ENCODE data around the gene EGFL6. TPM values are rescaled to one million over a fixed set of nuclear protein-coding genes. Genes with fewer than 3 reads are reported as not detected.

Gene EGFL6
- total and polyA plus RNA-seq, 2 of the 4 experiments (the other 2 are of a cell fraction), result not detected

GRCh38 chrX:13654116-13654515 is 84.7 kb downstream of the EGFL6 start (continued):
- TF ChIP-seq MXI1 (IDR thresholded peaks at IDR 0.05; ENCODE audit: borderline replicate concordance, low read depth, low read length), result no peak
- TF ChIP-seq MAFK (IDR thresholded peaks at IDR 0.05; ENCODE audit: low read depth, low read length), result no peak
- no peak for TF ChIP-seq RCOR1 (IDR thresholded peaks at IDR 0.05; ENCODE audit: insufficient replicate concordance, low read length)
- no peak for TF ChIP-seq USF2 (IDR thresholded peaks at IDR 0.05; ENCODE audit: low read depth, low read length)
- TF ChIP-seq FOS (IDR thresholded peaks at IDR 0.05; ENCODE audit: low read depth, low read length), result no peak

GRCh38 chrX:13655674-13656073 is 86.3 kb downstream of the EGFL6 start:
- Histone ChIP-seq H2AK5ac (ENCODE audit: low read depth, low read length) (no peak overlapping the region), H3K56ac (ENCODE audit: extremely low read depth, insufficient read depth, low read length) (no peak overlapping the region), H3K4ac (ENCODE audit: low read depth, low read length) (no peak overlapping the region), H4K20me1 (ENCODE audit: insufficient read depth, low read length) (peaks cover 4% of the 10 kb centered on the region; the same call in 1 of the 2 replicates), H3K14ac (replicated peaks; ENCODE audit: low read depth, low read length) (no peak overlapping the region), H2BK5ac (ENCODE audit: low read depth, low read length, poor library complexity, severe bottlenecking) (no peak overlapping the region), H3K4me1 (ENCODE audit: control insufficient read depth, insufficient read depth, low read length) (peaks cover 4% of the 10 kb centered on the region), H3K9ac (ENCODE audit: low read depth, low read length) (no peak overlapping the region), H4K5ac (ENCODE audit: low read depth, low read length) (no peak overlapping the region), H2AFZ (replicated peaks; ENCODE audit: low read length, poor library complexity) (no peak overlapping the region), H3K4me2 (ENCODE audit: low read depth, low read length) (no peak overlapping the region), H3K27ac (ENCODE audit: insufficient read depth, low read length) (no peak overlapping the region), H4K8ac (ENCODE audit: low read depth in 2 of 2, low read length in 2 of 2) (no peak overlapping the region), H3K9me1 (ENCODE audit: insufficient read depth, low read length) (peaks cover 4% of the 10 kb centered on the region; the same call in 1 of the 2 replicates), H2BK120ac (ENCODE audit: low read depth, low read length) (no peak overlapping the region), H3K79me1 (ENCODE audit: low read depth in 1 of 2, low read length in 2 of 2) (no peaks in the 10 kb centered on the region; a peak in 1 of 4 replicates), H2BK20ac (ENCODE audit: low read depth, low read length) (no peak overlapping the region), H2AK9ac (replicated peaks; ENCODE audit: low read depth, low read length, poor library complexity) (no peak overlapping the region), H3K18ac (ENCODE audit: low read depth, low read length) (no peak overlapping the region), H3K27me3 (ENCODE audit: control insufficient read depth, insufficient read depth, low read length) (no peaks in the 10 kb centered on the region; the same call in 1 of the 2 replicates), H2BK15ac (ENCODE audit: low read depth, low read length) (no peak overlapping the region), H3K4me3 (ENCODE audit: insufficient read depth, low read depth, low read length) (no peak overlapping the region), H3K36me3 (ENCODE audit: control insufficient read depth, insufficient read depth, low read length) (no peaks in the 10 kb centered on the region), H4K91ac (ENCODE audit: insufficient read depth, low read depth, low read length) (no peak overlapping the region), H3K9me3 (ENCODE audit: control insufficient read depth, insufficient read depth, low read length) (no peaks in the 10 kb centered on the region), H3K23ac (ENCODE audit: low read depth, low read length) (no peak overlapping the region)
- intact Hi-C loops (cut with micrococcal nuclease) (no loop called here), in situ Hi-C loops (cut with MboI; ENCODE audit: low sequenced_read_pairs) (loop anchor here (5.0 to 10.0 kb wide), 2 partner anchors 92 to 701 kb away; no protein-coding TSS in a partner anchor), dilution Hi-C loops (cut with HindIII; ENCODE audit: low sequenced_read_pairs, unreplicated experiment) (no loop called here)
- no CpG with 5 or more reads among the region's 3 CpGs for WGBS, 2 experiments (ENCODE audit: extremely low coverage in 2 of 2, insufficient read length in 1 of 2)
- ATAC-seq (ENCODE audit: low read depth) (no peak), DNase-seq (no peak)
- BruUV-seq (replicated peaks), result no TSS peak
- ChIA-PET POLR2A (ENCODE audit: unreplicated experiment) (no interaction called here), CTCF (no interaction called here)
- TF ChIP-seq ELK1 (IDR thresholded peaks at IDR 0.05; ENCODE audit: borderline replicate concordance, low read depth, low read length), result no peak
- no peak for TF ChIP-seq USF2 (IDR thresholded peaks at IDR 0.05; ENCODE audit: low read depth, low read length)
- no peak for TF ChIP-seq SMC3 (IDR thresholded peaks at IDR 0.05; ENCODE audit: low read depth, low read length)
- no peak for TF ChIP-seq RCOR1 (IDR thresholded peaks at IDR 0.05; ENCODE audit: insufficient replicate concordance, low read length)
- TF ChIP-seq CTCF (conservative IDR thresholded peaks at IDR 0.05; ENCODE audit: low read depth, low read length), result no peak
- no peak for TF ChIP-seq MAZ (IDR thresholded peaks at IDR 0.05; ENCODE audit: borderline replicate concordance, low read depth, low read length)
- no peak for TF ChIP-seq POLR2A (IDR thresholded peaks at IDR 0.05; ENCODE audit: low read depth, low read length)
- no peak for TF ChIP-seq BHLHE40 (IDR thresholded peaks at IDR 0.05; ENCODE audit: low read depth, low read length)
- no peak for TF ChIP-seq RFX5 (IDR thresholded peaks at IDR 0.05; ENCODE audit: low read depth, low read length)
- TF ChIP-seq RAD21 (IDR thresholded peaks at IDR 0.05; ENCODE audit: low read length), result no peak

Data from IMR-90 (cell line).